Measurements from ENCODE around the gene MORN5.
"Not testable (repeated sequence)": the region's sequence is repeated elsewhere in the genome, so short reads cannot be mapped to it uniquely, and the experiment has no call there.

Gene MORN5

GRCh38 chr9:122159026-122159924, at the start of gene MORN5, which contains the start of gene NDUFA8:
Gene MORN5, plus strand, starts transcription at chr9:122159908. Its CDS starts 65 bp downstream, at chr9:122159973.
Gene NDUFA8, minus strand, starts transcription at chr9:122159779. Its CDS starts 102 bp downstream, at chr9:122159677.
- DNase-seq, result peak; percentile 97

- no peak for DNase-seq
Measured at GRCh38 chr9:122110100-122110833, 49.4 kb upstream of the MORN5 start.

GRCh38 chr9:122111413-122112085, 48.2 kb upstream of the MORN5 start:
- no peak for DNase-seq

GRCh38 chr9:122112238-122112637, 47.5 kb upstream of the MORN5 start:
- no peak for DNase-seq

- DNase-seq, result no peak
Measured at GRCh38 chr9:122113574-122113973, 46.1 kb upstream of the MORN5 start.

GRCh38 chr9:122115176-122116035, 44.3 kb upstream of the MORN5 start:
- DNase-seq, result no peak

- no peak for DNase-seq
Measured at GRCh38 chr9:122116040-122116439, 43.7 kb upstream of the MORN5 start.

GRCh38 chr9:122116448-122117173, 43.1 kb upstream of the MORN5 start:
- DNase-seq, result no peak

GRCh38 chr9:122117241-122117640, 42.5 kb upstream of the MORN5 start:
- not testable (repeated sequence) for DNase-seq

GRCh38 chr9:122118343-122119165, 41.2 kb upstream of the MORN5 start:
- no peak for DNase-seq

GRCh38 chr9:122119166-122119521, 40.6 kb upstream of the MORN5 start:
- DNase-seq, result no peak

GRCh38 chr9:122119721-122120120, 40.0 kb upstream of the MORN5 start:
- no peak for DNase-seq

GRCh38 chr9:122120316-122121071, 39.2 kb upstream of the MORN5 start:
- DNase-seq, result no peak

- no peak for DNase-seq
Measured at GRCh38 chr9:122121391-122121790, 38.3 kb upstream of the MORN5 start.

- no peak for DNase-seq
Measured at GRCh38 chr9:122121931-122122330, 37.8 kb upstream of the MORN5 start.

- DNase-seq, result no peak
Measured at GRCh38 chr9:122122468-122122867, 37.2 kb upstream of the MORN5 start.

GRCh38 chr9:122122903-122123632, 36.6 kb upstream of the MORN5 start:
- DNase-seq, result peak; percentile 91

- DNase-seq, result no peak
Measured at GRCh38 chr9:122124048-122124447, 35.7 kb upstream of the MORN5 start.

GRCh38 chr9:122124528-122124927, 35.2 kb upstream of the MORN5 start:
- no peak for DNase-seq
